ENCODE data around the gene HOXA3. TPM values are rescaled to one million over a fixed set of nuclear protein-coding genes. Genes with fewer than 3 reads are reported as not detected.

HOXA3 gene
- total RNA-seq, 3 donors from 2014 or later (not counting 1 experiment from before 2014, with no cell fraction given): 0.32 to 0.78 (median 0.35) TPM

GRCh38 chr7:27144781-27145164, 7.6 kb downstream of the HOXA3 start:
- no peak for ATAC-seq
- peaks cover 0 to 14% of the 10 kb centered on the region in 2 donors for H3K4me1 Mint-ChIP-seq
- peaks cover 44 to 46% of the 10 kb centered on the region in 2 donors for H3K27me3 Mint-ChIP-seq (ENCODE audit: low read depth in 2 of 2)
- WGBS (ENCODE audit: insufficient coverage): 81% methylated on average over 31 of the region's 31 CpGs
- H3K4me3 ChIP-seq (ENCODE audit: low read length): no peak overlapping the region
- peaks cover 29% of the 10 kb centered on the region for H3K27me3 ChIP-seq (ENCODE audit: control insufficient read depth, insufficient read depth, low read length)
- peaks cover 26% of the 10 kb centered on the region for H3K4me1 ChIP-seq (ENCODE audit: control insufficient read depth, insufficient read depth, low read length)
- no peak for DNase-seq
- H3K27ac ChIP-seq (ENCODE audit: low read length): no peak overlapping the region
- H3K27ac Mint-ChIP-seq: no peak overlapping the region
- TF ChIP-seq, protein P1, sequence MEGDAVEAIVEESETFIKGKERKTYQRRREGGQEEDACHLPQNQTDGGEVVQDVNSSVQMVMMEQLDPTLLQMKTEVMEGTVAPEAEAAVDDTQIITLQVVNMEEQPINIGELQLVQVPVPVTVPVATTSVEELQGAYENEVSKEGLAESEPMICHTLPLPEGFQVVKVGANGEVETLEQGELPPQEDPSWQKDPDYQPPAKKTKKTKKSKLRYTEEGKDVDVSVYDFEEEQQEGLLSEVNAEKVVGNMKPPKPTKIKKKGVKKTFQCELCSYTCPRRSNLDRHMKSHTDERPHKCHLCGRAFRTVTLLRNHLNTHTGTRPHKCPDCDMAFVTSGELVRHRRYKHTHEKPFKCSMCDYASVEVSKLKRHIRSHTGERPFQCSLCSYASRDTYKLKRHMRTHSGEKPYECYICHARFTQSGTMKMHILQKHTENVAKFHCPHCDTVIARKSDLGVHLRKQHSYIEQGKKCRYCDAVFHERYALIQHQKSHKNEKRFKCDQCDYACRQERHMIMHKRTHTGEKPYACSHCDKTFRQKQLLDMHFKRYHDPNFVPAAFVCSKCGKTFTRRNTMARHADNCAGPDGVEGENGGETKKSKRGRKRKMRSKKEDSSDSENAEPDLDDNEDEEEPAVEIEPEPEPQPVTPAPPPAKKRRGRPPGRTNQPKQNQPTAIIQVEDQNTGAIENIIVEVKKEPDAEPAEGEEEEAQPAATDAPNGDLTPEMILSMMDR (IDR thresholded peaks at IDR 0.05): no peak
- no peaks in the 10 kb centered on the region for H3K36me3 ChIP-seq (ENCODE audit: control insufficient read depth, insufficient read depth, low read length)
- H3K9me3 Mint-ChIP-seq: no peaks in the 10 kb centered on the region
- H3K9me3 ChIP-seq (ENCODE audit: control insufficient read depth, insufficient read depth, low read length): no peaks in the 10 kb centered on the region
- no peaks in the 10 kb centered on the region for H3K36me3 Mint-ChIP-seq
- no peak overlapping the region for H3K4me3 Mint-ChIP-seq
- intact Hi-C loops (cut with micrococcal nuclease): no loop called here

GRCh38 chr7:27143950-27144780, 8.2 kb downstream of the HOXA3 start:
- H3K4me1 Mint-ChIP-seq: peaks cover 0 to 14% of the 10 kb centered on the region in 2 donors
- intact Hi-C loops (cut with micrococcal nuclease): no loop called here
- H3K27me3 Mint-ChIP-seq (ENCODE audit: low read depth in 2 of 2): peaks cover 44 to 45% of the 10 kb centered on the region in 2 donors
- 94% methylated on average over 35 of the region's 40 CpGs for WGBS (ENCODE audit: insufficient coverage)
- DNase-seq: no peak
- peaks cover 23% of the 10 kb centered on the region for H3K4me1 ChIP-seq (ENCODE audit: control insufficient read depth, insufficient read depth, low read length)
- H3K27me3 ChIP-seq (ENCODE audit: control insufficient read depth, insufficient read depth, low read length): peaks cover 25% of the 10 kb centered on the region
- no peak for ATAC-seq
- no peak overlapping the region for H3K4me3 Mint-ChIP-seq
- no peaks in the 10 kb centered on the region for H3K36me3 Mint-ChIP-seq
- H3K27ac Mint-ChIP-seq: no peak overlapping the region
- no peak overlapping the region for H3K4me3 ChIP-seq (ENCODE audit: low read length)
- H3K36me3 ChIP-seq (ENCODE audit: control insufficient read depth, insufficient read depth, low read length): no peaks in the 10 kb centered on the region
- H3K9me3 Mint-ChIP-seq: no peaks in the 10 kb centered on the region
- H3K27ac ChIP-seq (ENCODE audit: low read length): no peak overlapping the region
- TF ChIP-seq, protein P1 (IDR thresholded peaks at IDR 0.05): peak; percentile 14
- no peaks in the 10 kb centered on the region for H3K9me3 ChIP-seq (ENCODE audit: control insufficient read depth, insufficient read depth, low read length)

- TF ChIP-seq, protein P1 (IDR thresholded peaks at IDR 0.05): no peak
- DNase-seq (peak in 1 of 2 donors; percentile 18), ATAC-seq (peak; percentile 72 to 87 (median 80))
- no peaks in the 10 kb centered on the region for H3K36me3 Mint-ChIP-seq
- WGBS (ENCODE audit: insufficient coverage): 83% methylated on average over 86 of the region's 86 CpGs
- H3K27ac Mint-ChIP-seq: peak within 1 kb of the TSS in 1 of 2 donors; percentile 57
- no peaks in the 10 kb centered on the region for H3K36me3 ChIP-seq (ENCODE audit: control insufficient read depth, insufficient read depth, low read length)
- no peaks in the 10 kb centered on the region for H3K9me3 ChIP-seq (ENCODE audit: control insufficient read depth, insufficient read depth, low read length)
- no peaks in the 10 kb centered on the region for H3K9me3 Mint-ChIP-seq
- H3K27ac ChIP-seq (ENCODE audit: low read length): no peak within 1 kb of the TSS
- peaks cover 16% of the 10 kb centered on the region for H3K4me1 ChIP-seq (ENCODE audit: control insufficient read depth, insufficient read depth, low read length)
- H3K4me1 Mint-ChIP-seq: peaks cover 0 to 14% of the 10 kb centered on the region in 2 donors
- no peak within 1 kb of the TSS for H3K4me3 ChIP-seq (ENCODE audit: low read length)
- intact Hi-C loops (cut with micrococcal nuclease): no loop called here
- H3K4me3 Mint-ChIP-seq: peak within 1 kb of the TSS; percentile 76
- H3K27me3 Mint-ChIP-seq (ENCODE audit: low read depth in 2 of 2): peaks cover 46 to 52% of the 10 kb centered on the region in 2 donors
- peaks cover 16% of the 10 kb centered on the region for H3K27me3 ChIP-seq (ENCODE audit: control insufficient read depth, insufficient read depth, low read length)
Measured at GRCh38 chr7:27143023-27143949, 9.1 kb downstream of the HOXA3 start, which contains the start of gene HOXA5. Gene HOXA5 (minus strand): TSS chr7:27143681. CDS start chr7:27143607, 74 bp downstream.
